ENCODE results near the gene NEDD8. TPM values are rescaled to one million over a fixed set of nuclear protein-coding genes. Genes with fewer than 3 reads are reported as not detected.

Gene NEDD8
- 441 to 466 TPM (median 453 TPM) in 5 replicates for total RNA-seq (2022; extraction: Qiagen RNA extraction)

DNA sequence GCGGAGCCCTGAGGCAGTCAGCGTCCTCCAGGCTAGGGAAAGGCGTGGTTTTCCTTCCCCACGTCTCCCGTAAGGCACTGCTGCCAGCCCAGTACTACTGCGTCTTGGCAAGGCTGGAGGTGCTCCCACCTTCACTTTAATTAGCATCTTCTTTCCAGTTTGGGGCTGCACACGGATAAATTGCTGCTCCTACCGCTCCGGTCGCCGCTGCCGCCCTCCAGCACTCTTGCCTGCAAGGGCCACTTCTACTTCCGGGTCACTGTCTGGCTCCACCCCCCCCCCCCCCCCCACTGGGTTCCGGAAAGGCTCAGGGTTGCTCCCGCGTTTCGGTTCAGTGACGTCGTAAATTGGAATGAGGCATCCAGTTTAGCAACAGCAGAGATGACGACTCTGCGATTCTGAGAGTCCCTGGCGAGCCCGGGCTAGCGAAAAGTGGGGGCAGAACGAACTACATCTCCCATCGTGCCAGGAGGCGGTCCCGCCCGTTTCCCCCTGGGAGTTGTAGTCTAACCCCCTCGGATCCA is at the start of gene NEDD8:
TSS of gene NEDD8 (minus strand) at position 247 of the 524 bp plus-strand sequence. CDS start at position 147, 100 bp downstream.

DNA sequence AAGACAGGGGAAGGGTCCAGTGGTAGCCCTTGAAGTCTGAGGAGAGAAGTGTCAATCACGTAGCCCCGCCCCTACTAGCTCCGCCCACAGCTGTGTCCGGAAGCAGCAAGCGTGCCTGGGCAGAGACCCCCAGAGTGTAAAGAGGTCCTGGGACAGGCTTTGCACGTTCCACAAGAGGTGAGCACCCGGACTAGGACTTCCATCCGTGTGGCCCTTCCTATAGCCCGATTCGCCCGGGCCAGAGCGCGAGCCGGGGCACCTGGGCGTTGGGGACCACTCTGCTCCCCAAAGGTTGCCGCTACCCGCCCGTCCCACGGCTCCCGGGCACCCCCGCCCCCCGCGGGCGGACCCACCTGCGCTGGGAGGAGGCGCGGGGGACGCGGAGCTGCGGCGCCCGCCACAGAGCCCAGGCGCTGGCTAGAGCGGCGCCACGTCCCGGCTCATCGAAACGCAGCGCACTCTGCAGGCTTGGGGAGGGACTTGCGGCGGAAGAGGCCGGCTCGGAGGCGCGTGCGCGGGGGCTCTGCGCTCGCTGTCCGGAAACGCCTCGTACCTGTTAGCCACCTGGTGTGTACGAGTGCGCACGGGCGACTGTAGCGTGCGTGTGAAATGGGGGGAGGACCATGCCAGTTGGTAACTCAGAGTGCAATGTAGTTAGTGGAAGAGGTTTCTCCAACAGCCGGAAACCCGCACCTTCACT is 39.1 kb upstream of the NEDD8 start, which contains the start of gene RABGGTA:
TSS of gene RABGGTA (minus strand) at position 464 of the 700 bp plus-strand sequence. CDS start 482 bp downstream, outside the sequence.

DNA sequence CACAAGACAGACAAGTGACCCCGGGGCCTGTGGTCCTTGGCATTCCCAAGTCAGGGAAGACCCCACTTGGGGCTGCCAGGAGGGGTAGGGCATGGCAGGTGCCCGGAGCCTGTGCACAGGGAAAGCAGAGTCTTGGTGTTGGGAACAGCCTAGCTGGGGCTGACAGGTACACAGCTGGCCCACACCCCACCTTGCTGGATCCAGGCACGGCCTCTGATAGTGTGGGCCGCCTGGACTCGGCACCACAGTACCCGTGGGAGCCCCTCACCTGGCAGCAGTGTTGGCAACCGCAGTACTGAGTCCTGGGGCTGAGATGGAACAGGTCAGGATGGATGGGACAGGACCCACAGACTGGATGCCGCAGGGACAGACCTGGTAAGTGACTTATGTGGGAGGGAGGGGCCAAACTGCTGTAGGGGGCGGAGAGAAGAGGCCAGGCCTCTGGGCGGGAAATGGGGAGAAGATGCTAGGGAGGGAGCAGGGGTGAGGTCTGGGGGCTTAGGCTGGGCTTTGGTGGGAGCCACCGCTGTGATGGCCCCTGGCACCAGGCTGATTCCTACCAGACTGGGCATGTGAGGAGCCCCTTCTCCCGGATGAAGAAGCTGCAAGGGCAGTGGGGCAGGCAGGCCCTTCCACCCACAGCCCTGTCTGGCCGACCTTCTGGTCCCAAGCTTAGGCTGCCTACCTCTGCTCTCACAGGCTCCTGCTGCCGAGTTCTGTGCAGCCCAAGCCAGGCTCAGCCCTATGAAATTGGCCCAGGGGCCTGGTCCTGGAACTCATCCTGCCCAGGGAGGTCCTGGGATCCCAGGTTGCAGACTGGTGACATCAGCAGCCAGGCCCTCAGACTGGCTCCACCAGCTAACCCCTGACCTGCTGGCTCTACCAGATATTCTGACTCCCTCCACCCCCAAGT is 30.9 kb upstream of the NEDD8 start, which contains the start of gene TGM1:
TSS of gene TGM1 (minus strand) at position 357 of the 913 bp plus-strand sequence. CDS start 825 bp downstream, outside the sequence.

DNA sequence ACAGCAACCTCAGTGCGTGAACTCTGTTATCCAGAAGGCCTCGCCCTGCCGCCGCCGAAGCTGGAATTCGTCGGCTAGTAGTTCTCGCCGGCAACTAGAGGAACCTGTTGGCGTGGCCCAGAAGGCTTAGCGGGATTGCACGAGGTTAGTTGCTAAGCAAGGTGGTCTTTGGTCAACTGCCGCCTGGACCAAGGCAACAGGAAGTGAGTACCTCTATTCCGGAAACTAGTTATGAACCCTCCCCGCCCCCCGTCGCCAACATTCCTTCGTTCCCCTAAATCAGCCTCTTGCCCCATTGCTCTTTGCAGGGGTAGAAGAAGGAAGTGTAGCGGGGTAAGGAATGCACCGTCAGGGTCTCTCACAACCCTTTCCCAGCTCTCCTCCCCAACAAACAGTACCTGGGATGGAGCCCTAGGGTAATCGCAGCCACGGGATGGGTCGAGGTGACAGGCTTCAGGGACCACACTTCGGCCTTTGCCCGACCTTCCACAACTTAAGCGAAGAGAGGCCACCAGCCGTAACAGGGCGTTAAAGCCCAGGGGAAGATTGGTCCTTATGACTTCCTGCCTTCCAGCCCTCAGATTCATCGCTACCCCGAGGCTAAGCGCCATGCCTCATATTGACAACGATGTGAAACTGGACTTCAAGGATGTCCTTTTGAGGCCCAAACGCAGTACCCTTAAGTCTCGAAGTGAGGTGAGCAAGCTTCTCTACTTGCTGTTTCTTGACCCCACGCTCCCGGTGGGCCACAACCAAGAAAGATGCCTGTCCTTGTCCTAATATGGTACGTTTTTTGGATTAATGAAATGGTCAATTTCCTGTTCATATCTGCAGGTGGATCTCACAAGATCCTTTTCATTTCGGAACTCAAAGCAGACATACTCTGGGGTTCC is 724 bp upstream of the NEDD8 start, which contains the start of gene GMPR2:
TSS of gene GMPR2 (plus strand) at position 285 of the 893 bp plus-strand sequence. CDS start at position 610, 325 bp downstream.

DNA sequence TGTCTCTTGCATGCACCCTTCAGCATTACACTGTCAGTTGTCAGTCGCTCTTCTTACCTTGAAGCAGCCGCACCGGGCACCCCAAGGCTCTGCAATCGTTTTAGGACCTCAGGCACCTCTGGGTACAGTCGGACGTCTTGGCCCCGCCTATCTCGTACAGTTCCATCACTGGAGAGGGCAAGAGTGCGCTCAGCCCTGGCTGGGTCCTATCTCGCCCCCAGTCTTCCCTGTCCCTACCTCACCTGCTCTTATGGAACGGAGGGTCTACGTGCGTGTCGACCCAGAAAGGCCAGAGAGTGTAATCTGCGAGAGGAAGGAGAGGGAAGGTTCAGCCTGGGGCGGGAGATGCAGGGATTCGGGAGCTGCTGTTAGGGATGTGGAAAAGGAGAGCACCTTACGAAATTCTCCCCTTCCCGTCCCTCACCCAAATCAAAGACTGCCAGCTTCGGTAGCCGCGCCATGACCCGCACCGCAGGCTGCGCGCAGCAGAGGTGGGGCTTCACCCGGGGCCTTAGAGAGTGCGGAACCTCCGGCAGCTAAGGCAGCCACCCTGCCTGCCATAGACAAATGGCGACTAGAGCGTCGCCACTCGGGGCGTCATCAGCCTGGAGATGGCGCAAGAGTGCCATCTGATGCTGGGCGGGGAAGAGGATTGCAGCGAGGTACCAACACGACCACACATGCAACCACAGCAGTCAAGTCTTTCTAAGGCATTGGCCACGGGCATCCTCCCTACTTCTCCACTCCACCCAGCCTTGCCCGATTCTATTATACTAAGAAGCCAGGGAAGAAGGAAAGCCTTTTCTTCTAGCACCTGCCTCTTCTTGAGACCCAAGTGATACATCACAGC is 16.4 kb downstream of the NEDD8 start, which contains the start of gene MDP1:
TSS of gene MDP1 (minus strand) at position 572 of the 850 bp plus-strand sequence. CDS start at position 461, 111 bp downstream.

DNA sequence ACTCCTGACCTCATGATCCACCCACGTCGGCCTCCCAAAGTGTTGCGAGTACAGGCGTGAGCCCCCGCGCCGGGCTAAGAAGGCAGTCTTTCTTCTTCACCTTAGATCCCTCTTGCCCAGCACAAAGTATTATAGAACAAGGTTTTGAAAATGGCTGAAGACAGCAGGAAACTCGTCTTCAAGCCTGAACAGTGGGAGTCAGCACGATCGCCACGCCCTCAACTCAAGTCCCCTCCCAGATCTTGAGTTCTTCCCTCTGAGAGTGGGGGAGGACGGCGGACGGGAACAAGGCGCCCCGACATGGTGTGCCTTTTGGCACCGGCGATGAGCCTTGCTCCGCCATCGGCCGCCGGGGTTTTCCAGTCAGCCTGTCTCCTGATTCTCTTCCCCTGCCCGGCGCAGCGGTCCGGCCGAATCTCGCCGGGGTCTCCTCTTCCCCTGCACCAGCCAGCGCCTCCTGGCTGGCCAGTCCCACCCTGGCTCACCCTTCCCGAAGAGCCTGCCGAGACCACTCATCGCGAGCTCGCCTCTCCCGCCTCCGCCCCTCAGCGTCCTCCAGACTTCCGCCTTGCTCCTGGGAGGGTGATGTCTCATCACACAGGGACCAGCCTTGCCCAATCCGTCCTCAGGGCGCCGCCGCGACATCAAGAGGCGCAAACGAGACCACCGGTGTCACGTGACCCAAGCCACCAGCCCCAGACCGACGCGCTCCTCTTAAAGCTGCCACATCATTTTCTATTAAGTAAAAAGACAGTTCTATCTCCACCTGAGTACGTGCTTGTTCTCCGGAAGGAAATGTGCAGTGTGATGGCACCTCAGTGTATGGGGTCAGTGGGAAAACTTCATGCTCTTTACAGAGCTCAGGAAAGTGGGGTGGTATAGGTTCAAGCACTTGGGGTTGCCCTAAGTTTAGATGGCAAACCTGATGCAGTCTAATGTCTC is 19.0 kb downstream of the NEDD8 start, which contains the start of gene CHMP4A:
TSS of gene CHMP4A (minus strand) at position 565 of the 942 bp plus-strand sequence. CDS start at position 516, 49 bp downstream.

DNA sequence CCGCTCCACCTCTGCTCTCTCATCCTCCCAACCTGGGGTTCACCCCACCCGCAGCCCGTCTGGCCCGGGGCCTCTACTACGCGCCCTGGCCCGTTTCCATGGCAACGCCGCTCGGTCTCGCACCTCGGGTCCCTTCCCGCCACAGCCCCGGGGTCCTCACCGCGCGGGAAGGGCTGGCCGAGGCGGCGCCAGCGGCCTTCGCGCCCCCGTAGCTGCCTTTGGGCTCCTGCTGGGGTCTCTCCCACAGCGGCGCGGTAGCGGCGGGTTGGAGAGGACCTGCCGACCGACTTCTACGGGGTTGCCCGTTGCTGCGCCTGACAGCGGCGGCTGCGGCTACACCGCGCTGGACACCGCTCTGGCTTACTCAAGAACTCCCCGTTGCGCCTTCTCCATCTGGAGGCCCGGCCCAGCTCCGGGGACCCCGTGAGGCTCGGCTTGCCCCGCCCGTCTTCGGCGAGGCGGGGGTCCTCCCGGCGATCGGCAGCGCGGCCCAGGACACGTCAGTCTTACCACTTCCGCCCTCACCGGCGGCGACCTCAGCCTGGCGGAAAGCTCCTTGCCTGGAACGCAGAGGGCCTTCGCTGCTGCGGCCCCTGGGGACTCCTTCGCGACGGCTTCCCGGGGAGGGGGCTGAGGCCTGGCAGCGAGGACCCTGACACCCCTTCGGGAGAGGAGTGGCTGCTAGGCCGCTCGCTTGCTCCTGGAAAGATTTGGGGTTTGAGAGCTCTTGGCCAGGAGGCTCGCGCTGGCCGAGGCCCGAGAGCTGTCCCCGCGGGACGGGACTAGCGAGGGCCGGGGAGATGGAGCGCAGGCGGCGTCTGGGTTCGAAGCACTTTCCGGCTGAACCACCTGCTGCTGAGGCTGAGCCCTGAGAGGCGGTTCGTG is 36.7 kb downstream of the NEDD8 start, which contains the start of gene TM9SF1:
TSS of gene TM9SF1 (minus strand) at position 256 of the 885 bp plus-strand sequence. CDS start 422 bp downstream, outside the sequence.

DNA sequence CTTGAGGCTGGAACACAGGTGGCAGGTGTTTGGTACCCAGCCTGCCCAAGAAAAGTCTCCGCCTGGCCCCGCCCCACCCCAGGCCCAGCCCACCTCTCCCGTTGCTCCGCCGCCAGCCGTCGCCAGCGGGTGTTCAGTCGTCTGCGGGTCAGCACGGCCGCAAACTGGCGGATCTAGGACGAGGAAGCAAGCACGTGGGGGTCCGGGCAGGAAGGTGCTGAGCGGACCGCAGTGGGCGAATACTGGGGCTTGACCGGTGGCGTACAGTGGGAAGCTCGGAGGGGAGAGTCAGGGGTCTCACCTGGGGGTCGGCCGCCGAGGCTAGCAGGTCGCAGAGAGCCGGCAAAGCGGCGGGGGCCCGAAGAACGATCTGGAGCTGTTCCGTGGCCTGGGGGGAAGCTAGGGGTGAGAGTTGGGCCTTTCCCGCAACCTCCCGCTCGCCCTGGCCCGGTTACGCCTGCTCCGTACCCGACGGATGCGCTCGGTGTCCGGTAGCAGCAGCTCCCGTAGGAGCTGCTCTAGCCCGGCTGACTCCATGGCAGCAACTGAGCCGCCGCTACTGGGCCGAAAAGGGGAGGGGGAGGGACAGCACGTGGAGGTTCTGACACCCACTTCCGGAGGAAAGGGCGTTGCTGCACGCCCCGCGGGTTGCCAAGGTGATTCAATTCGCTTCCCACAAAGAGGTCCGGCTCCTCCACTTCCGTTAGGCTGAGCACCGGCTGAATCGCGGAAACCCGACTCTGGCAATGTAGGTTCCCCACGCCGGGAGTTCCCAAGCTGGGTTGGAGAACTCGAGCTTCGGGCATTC is 43.7 kb downstream of the NEDD8 start, which contains the start of gene IPO4:
TSS of gene IPO4 (minus strand) at position 566 of the 808 bp plus-strand sequence. CDS start at position 537, 29 bp downstream.

DNA sequence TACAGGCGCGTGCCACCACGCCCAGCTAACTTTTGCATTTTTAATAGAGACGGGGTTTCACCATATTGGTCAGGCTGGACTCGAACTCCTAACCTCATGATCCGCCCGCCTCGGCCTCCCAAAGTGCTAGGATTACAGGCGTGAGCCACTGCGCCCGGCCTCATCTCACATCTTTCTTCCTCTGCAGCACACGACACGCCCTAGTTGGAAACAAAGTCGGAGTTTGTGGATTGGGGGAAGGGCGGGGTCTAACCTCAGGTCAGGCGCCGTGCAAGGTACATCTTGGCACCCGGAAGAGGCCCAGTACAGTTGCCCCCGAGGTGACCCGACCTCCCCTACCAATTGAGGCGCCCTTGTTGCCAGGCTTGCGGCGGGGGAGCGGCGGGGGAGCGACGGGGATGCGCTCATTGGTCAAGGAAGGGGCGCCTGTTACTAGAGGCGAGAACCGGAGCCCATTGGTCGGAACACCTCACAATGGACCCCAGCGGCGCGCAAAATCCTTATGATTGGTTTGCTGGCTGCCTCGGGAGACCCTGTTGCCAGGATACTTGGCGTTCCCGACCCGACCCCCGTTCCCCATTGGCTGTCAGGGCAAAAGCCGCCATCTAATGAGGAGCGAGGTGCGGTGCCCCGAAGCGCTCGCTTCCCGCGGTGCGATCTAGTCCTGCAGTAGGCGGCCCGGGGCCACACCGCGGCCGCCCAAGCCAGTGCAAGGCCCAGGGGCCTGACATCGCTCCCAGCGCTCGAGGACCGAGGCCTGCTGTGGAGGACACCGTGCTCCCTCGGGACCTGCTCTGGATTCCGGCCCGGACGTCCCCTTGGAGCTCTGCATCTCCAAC is 60.5 kb downstream of the NEDD8 start, which contains the start of gene REC8:
TSS of gene REC8 (plus strand) at position 659 of the 839 bp plus-strand sequence. CDS start 473 bp downstream, outside the sequence.

Other genes with a start within 250 kb of the NEDD8 start
- 21.2 to 33.3 TPM (median 30.4 TPM) in 5 replicates for gene DHRS4L2, start 243.4 kb downstream of the NEDD8 start, total RNA-seq (2022; extraction: Qiagen RNA extraction)
- gene CARMIL3, start 180.4 kb downstream of the NEDD8 start, total RNA-seq (2022; extraction: Qiagen RNA extraction), result 0.40 to 0.58 TPM (median 0.50 TPM) in 5 replicates
- gene CPNE6, start 160.8 kb downstream of the NEDD8 start, total RNA-seq (2022; extraction: Qiagen RNA extraction), result 0.05 TPM in 1 of 5 replicates, not detected in the others
- gene PCK2, start 138.1 kb downstream of the NEDD8 start, total RNA-seq (2022; extraction: Qiagen RNA extraction), result 15.8 to 22.3 TPM (median 20.7 TPM) in 5 replicates
- gene DCAF11, start 117.6 kb downstream of the NEDD8 start, total RNA-seq (2022; extraction: Qiagen RNA extraction), result 19.4 to 24.7 TPM (median 20.5 TPM) in 5 replicates
- 0.60 to 1.1 TPM (median 0.97 TPM) in 5 replicates for gene NRL, start 117.4 kb downstream of the NEDD8 start, total RNA-seq (2022; extraction: Qiagen RNA extraction)
- 0.07 to 0.15 TPM in 2 of 5 replicates, not detected in the others for gene FITM1, start 101.7 kb downstream of the NEDD8 start, total RNA-seq (2022; extraction: Qiagen RNA extraction)
- 161 to 192 TPM (median 170 TPM) in 5 replicates for gene PSME1, start 96.2 kb downstream of the NEDD8 start, total RNA-seq (2022; extraction: Qiagen RNA extraction)
- 49.0 to 66.1 TPM (median 64.4 TPM) in 5 replicates for gene EMC9, start 90.8 kb downstream of the NEDD8 start, total RNA-seq (2022; extraction: Qiagen RNA extraction)
- 158 to 201 TPM (median 173 TPM) in 5 replicates for gene PSME2, start 85.8 kb downstream of the NEDD8 start, total RNA-seq (2022; extraction: Qiagen RNA extraction)
- gene RNF31, start 84.9 kb downstream of the NEDD8 start, total RNA-seq (2022; extraction: Qiagen RNA extraction), result 19.4 to 37.6 TPM (median 29.7 TPM) in 5 replicates
- gene IRF9, start 71.1 kb downstream of the NEDD8 start, total RNA-seq (2022; extraction: Qiagen RNA extraction), result 17.6 to 21.5 TPM (median 19.7 TPM) in 5 replicates
- 2.6 to 8.3 TPM (median 4.8 TPM) in 5 replicates for gene REC8, start 60.3 kb downstream of the NEDD8 start, total RNA-seq (2022; extraction: Qiagen RNA extraction)
- gene IPO4, start 43.6 kb downstream of the NEDD8 start, total RNA-seq (2022; extraction: Qiagen RNA extraction), result 78.9 to 89.8 TPM (median 88.2 TPM) in 5 replicates
- gene TM9SF1, start 36.9 kb downstream of the NEDD8 start, total RNA-seq (2022; extraction: Qiagen RNA extraction), result 62.6 to 70.9 TPM (median 69.7 TPM) in 5 replicates
- not detected in 5 replicates for gene TSSK4, start 26.7 kb downstream of the NEDD8 start, total RNA-seq (2022; extraction: Qiagen RNA extraction)
- 75.4 to 107 TPM (median 77.3 TPM) in 5 replicates for gene CHMP4A, start 18.9 kb downstream of the NEDD8 start, total RNA-seq (2022; extraction: Qiagen RNA extraction)
- gene MDP1, start 16.3 kb downstream of the NEDD8 start, total RNA-seq (2022; extraction: Qiagen RNA extraction), result 30.3 to 32.5 TPM (median 31.5 TPM) in 5 replicates
- gene GMPR2, start 562 bp upstream of the NEDD8 start, total RNA-seq (2022; extraction: Qiagen RNA extraction), result 55.1 to 62.8 TPM (median 56.6 TPM) in 5 replicates
- 34.5 to 39.1 TPM (median 37.5 TPM) in 5 replicates for gene TINF2, start 10.3 kb upstream of the NEDD8 start, total RNA-seq (2022; extraction: Qiagen RNA extraction)
- gene TGM1, start 30.8 kb upstream of the NEDD8 start, total RNA-seq (2022; extraction: Qiagen RNA extraction), result 0.65 to 1.3 TPM (median 1.1 TPM) in 5 replicates
- gene RABGGTA, start 39.2 kb upstream of the NEDD8 start, total RNA-seq (2022; extraction: Qiagen RNA extraction), result 14.9 to 18.6 TPM (median 18.0 TPM) in 5 replicates
- 11.3 to 14.7 TPM (median 12.9 TPM) in 5 replicates for gene DHRS1, start 67.4 kb upstream of the NEDD8 start, total RNA-seq (2022; extraction: Qiagen RNA extraction)
- 14.5 to 19.5 TPM (median 17.5 TPM) in 5 replicates for gene NOP9, start 67.5 kb upstream of the NEDD8 start, total RNA-seq (2022; extraction: Qiagen RNA extraction)
- 0.18 to 0.66 TPM (median 0.20 TPM) in 5 replicates for gene CIDEB, start 75.6 kb upstream of the NEDD8 start, total RNA-seq (2022; extraction: Qiagen RNA extraction)
- 2.2 to 6.0 TPM (median 5.7 TPM) in 5 replicates for gene LTB4R2, start 77.8 kb upstream of the NEDD8 start, total RNA-seq (2022; extraction: Qiagen RNA extraction)
- 3.7 to 7.0 TPM (median 6.4 TPM) in 5 replicates for gene LTB4R, start 79.1 kb upstream of the NEDD8 start, total RNA-seq (2022; extraction: Qiagen RNA extraction)
- not detected in 5 replicates for gene ADCY4, start 102.7 kb upstream of the NEDD8 start, total RNA-seq (2022; extraction: Qiagen RNA extraction)
- not detected in 5 replicates for gene RIPK3, start 107.6 kb upstream of the NEDD8 start, total RNA-seq (2022; extraction: Qiagen RNA extraction)
- gene NFATC4, start 135.8 kb upstream of the NEDD8 start, total RNA-seq (2022; extraction: Qiagen RNA extraction), result 0.10 to 0.41 TPM (median 0.23 TPM) in 5 replicates
- gene NYNRIN, start 166.6 kb upstream of the NEDD8 start, total RNA-seq (2022; extraction: Qiagen RNA extraction), result 0.15 to 0.25 TPM (median 0.21 TPM) in 5 replicates
- gene CBLN3, start 197.3 kb upstream of the NEDD8 start, total RNA-seq (2022; extraction: Qiagen RNA extraction), result 0.81 to 1.5 TPM (median 1.4 TPM) in 5 replicates
- 23.0 to 32.2 TPM (median 27.1 TPM) in 5 replicates for gene KHNYN, start 197.6 kb upstream of the NEDD8 start, total RNA-seq (2022; extraction: Qiagen RNA extraction)
- gene SDR39U1, start 210.4 kb upstream of the NEDD8 start, total RNA-seq (2022; extraction: Qiagen RNA extraction), result 42.4 to 55.2 TPM (median 51.6 TPM) in 5 replicates